ENCODE measurements around the gene PYGB.

PYGB gene

GRCh38 chr20:25336561-25337422 lies 88.9 kb downstream of the PYGB start:
- no peak for DNase-seq (ENCODE audit: low read depth in 2 of 2)

DNA sequence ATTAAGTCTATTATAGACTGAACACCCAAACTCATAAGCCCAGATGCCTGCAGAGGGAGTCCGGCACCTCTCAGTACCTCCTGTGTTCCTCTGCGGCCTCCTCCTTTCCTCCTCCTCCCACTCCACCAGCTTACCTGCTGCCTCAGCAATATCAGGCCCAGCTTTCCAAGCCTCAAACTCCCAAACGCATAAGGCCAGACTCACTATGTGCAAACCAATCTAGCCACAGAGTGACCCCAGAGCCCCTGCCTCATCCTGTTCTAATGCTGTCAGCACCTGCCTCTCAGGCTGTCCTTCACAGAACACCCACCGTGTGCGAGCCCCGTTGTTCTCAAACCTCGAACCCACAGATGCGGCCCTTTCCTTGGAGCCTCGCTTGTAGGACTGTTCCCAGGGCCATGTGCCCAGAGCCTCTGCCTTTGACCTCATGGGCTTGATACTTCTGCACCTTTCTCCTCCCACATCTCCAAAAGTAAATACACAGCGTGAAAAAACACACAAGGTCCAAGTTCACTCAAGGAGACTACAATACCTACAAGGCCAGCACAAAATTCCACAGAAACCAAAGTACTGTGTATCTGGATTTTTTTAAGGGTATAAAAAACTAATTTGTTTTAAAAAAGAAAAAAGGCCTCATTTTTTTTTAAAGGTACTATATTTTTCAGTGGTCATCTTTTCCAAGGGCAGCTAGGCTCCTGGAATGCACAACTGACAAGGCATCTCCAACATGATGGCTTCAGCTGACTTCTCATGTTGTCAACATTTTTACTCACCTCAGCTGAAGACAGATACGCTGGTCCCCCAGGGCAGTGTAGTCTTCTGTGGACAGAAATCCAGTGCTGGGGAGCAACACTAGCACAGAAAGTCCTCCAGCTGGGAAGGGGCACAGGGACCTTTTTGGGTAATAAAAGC lies 90.5 kb downstream of the PYGB start:
- no peak for DNase-seq (ENCODE audit: low read depth in 2 of 2)

GRCh38 chr20:25339608-25340007 lies 91.7 kb downstream of the PYGB start:
- no peak for DNase-seq (ENCODE audit: low read depth in 2 of 2)

DNA sequence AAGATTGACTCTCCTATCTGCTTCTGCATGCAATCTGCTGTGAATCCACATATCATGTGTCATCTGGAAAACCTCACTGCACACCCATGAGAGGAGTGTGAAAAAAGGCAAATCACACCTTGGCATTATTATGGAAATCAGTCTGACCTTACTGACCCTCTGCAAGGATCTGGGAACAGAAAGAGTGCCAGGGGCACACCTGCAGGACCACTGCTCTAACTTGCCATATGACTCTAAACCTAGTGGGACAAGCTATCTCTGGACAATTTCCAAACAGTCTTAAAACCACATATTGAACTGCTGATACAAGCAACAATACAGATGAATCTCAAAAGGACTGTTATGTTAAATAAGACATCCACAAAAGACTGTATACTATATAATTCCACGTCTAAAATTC lies 92.5 kb downstream of the PYGB start:
- DNase-seq (ENCODE audit: low read depth in 2 of 2) = no peak

DNA sequence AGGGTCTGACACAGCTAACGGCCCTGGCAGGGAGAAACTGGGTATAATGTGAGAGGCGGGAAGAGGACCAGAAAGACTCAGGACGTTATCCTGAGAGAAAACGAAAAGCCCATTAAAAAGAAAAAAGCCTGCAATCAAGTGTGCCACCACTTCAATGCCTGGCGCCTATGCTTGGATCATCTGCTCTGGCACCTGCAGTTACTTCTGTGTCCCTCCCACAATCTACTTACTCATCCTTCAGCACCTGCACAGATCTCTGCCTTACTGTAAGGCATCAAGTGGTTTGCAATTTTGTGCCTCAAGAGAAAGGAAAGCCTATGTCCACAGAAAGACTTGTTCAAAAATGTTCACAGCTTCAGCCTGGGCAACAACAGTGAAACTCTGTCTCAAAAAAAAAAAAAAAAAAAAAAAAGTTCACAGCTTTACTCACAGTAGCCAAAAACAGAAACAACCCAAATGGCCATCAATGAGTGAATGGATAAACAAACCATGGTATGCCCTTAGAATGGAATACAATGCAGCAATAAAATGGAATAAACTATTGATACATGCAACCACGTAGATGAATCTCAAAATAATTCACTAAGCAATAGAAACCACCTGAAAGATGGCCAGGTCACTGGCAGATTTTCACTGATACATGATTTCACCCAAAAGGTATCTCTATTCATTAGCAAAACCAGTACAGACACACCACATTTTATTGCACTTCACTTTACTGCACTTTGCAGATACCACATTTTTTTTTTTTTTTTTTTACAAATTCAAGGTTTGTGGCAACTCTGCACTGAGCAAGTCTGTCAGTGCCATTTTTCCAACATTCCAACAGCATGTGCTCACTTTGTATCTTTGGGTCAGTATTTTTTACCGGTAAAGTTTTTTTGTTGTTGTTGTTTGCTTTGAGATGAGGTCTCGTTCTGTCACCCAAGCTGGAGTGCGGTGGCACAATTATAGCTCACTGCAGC lies 94.1 kb downstream of the PYGB start:
- DNase-seq (ENCODE audit: low read depth in 2 of 2) = no peak

DNA sequence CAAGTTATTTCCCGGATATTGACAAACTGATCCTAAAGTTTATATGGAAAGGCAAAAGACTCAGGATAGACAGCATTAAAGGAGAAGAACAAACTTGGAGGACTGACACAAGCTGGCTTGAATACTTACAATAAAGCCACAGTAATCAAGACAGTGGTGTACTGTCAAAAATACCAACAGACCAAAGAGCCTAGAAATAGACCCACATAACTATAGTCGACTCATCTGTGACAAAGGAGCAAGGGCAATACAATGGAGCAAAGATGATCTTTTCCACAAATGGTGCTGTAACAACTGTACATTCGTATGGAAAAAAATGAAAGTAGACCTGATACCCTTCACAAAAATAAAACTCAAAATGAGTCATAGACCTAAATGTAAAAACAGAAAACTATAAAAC lies 96.7 kb downstream of the PYGB start:
- no peak for DNase-seq (ENCODE audit: low read depth in 2 of 2)

GRCh38 chr20:25345721-25346120 lies 97.8 kb downstream of the PYGB start:
- no peak for DNase-seq (ENCODE audit: low read depth in 2 of 2)

- DNase-seq (ENCODE audit: low read depth in 2 of 2) = no peak
Observed at GRCh38 chr20:25346349-25346748, 98.5 kb downstream of the PYGB start.

Measured in stimulated activated CD4-positive, alpha-beta T cell treated with anti-CD3 and anti-CD28 coated beads, Interleukin-12 subunit alpha, Interleukin-12 subunit beta, amount 100 ng/mL, for 24 hours (primary cell).